NOMO-1 (cell line): ENCODE results near the gene PIP5K1C.

Experiments used
- DNase-seq, 2 experiments: peaks; one replicate each; lab custom pipeline; 2025; ENCODE audit not compliant: unreplicated experiment in 2 of 2; lab: John Stamatoyannopoulos, UW

Gene PIP5K1C

DNA sequence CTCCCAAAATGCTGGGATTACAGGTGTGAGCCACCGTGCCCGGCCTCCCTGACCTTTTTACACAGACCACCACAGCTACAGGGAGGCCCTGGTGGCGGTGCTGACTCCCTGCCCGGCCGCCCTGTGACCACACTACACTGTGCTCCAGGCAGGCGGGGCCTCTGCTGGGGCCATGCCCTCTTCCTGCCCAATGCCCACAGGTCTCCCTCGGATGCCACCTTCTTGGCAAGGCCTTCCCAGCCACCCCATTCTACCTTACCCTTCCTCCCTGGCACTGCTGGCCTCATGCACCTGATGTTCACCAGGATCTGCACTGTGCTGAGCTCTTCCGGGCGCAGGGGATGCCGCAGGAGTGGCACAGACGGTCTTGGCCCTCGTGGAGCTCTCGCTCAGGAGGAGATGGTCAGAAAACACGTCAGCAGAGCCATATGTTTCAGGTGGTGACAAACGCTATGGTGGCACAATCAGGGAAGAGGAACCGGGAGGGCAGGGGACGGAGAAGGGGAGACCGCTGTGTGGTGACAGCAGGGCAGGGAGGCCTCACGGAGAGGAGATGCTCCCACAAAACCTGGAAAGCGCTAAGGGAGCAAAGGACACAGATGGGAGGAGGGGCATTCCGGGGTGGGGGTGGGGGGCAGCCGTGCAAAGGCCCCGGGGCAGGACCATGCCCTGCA is 4.1 kb downstream of the PIP5K1C start:
- DNase-seq = no peak

DNA sequence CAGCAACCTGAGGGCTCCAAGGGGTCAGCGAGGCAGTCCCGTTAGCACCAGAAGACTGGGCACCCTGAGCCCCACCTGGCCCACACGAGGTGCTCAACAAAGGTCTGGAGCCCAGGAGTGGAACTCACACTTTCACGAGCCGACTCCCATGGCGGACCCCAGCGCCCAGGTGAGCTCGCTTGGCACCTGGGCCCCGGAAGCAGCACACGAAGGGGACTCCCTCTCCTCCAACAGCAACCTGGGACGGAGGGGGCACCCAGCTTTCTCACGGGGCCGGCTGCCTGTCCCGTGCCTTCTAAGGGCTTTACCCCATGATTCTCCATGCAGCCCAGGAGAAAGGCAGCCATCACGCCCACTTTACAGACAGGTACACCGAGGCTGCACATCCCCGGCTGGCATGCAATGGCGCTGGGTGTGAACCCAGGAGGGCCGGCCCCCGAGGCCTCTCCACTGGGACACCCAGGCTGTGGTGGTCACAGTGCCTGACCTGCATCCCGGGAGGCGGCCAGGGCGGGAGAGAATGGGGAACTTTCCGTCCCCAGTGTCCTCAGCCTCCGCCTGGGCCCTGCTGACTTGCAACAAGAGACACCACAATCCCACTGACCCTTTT is 5.0 kb downstream of the PIP5K1C start:
- no peak for DNase-seq

DNA sequence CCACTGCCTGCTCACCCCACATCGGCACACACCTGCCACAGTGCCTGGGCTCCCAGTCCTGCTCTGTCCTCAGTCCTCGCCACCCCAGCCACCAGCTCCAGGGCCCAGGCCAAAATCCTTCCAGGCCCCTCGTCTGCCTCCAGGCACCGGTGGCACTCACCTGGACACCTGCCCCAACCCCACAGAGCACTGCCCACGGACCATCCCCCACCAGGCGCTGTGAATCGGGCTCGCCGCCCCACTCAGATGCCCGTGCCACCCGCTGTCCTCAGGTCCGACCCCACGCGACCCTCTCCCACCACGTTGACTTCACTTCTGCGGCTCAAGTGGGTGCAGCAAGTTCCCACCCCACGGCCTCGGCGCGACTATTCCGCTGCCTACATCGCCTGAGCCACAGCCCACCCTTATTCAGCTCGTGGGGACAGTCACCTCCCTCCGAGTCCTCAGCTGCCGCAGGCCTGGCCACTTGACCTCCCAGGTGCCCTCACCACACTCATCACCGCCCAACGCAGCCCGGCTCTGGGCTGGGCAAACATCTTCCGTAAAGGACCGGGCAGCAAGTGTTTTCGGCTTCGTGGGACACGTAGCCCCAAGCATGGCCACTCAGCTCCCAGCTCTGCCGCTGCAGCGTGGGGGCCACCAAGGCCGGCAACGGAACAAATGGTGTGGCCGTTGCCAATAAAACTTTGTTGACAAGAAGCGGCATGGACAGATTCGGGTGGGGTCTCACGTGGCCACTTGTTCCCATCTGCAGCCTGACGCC is 5.7 kb downstream of the PIP5K1C start:
- no peak for DNase-seq

DNA sequence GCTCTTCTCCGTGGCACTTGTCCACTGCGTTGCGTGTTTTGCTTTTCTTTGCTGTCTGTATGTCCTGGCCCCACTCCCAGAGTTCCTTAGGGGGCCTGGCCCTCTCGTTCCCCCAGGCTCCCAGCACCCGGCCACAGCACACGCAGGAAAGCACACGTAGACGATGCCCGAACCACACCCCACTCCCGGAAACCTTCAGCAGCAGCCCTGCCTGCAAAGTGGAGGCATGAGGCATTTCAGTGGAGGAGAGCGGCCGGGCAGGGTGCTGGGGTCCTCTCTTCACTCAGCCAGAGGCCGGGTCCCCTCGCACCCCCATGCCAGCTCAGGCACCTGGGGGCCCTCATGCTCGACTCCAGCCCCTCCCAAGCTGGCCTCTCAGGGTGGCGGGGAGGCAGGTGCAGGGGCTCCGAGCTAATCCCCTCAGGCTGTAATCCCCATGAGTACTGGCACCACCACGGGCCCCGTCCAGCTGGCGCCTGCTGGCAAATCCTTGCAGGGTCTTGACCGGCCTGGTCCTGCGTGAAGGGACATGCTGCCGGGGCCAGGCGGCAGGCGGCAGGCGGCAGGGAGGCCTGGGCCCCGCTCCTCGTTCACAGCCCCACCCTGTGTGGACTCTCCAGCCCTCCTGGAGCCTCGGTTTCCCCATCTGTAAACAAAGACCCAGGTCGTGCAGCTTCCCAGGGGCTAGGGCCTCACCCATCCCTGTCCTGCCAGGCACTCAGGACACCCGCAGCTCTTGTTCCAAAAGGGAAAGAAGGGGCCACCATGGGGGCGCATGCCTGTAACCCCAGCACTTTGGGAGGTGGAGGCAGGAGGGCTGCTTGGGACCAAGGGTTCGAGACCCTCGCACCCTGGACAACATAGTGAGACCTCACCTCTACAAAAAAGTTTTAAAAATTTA is 7.0 kb downstream of the PIP5K1C start:
- DNase-seq = no peak

DNA sequence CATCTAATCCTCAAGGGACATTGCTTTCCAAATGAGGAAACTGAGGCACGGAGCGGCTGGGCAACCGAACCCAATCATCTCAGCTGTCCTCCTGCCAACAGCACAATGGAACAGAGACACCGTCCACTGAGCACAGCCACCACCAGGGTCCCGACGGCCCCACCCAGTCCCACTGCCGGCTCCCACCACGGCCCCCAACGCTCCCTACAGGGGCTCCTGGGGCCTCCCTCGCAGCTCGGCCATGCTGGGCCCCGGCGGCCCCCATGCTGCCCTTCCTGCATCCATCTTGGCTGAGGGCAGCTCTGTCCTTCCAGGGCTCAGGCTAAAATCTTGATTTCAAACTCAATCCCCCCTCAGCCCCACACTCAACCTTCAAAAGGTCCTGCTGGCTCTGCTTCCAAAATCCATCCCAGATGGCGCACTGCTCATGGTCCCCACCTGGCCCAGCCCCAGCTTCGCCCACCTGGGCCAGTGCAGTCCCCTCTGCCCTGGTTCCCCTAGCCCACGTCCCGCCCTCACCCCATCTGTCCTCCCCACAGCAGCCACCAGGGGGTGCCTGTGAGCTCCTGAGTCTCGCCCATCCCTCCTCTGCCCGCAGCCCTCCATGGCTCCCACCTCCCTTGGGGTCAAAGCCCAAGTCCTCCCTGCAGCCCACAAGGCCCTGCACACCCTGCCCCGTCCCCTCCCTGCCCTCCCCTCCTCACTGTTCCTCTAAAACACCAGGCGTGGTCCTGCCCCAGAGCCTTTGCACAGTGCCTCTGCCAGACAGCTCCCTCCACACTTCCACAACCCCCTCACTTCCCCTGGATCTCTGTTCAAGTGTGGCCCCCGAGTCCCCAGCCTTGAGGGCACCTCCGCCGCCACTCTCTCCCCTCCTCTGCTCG is 7.9 kb downstream of the PIP5K1C start:
- no peak for DNase-seq

- no peak for DNase-seq
These were observed 8.5 kb downstream of the PIP5K1C start for GRCh38 chr19:3691726-3692125.

DNA sequence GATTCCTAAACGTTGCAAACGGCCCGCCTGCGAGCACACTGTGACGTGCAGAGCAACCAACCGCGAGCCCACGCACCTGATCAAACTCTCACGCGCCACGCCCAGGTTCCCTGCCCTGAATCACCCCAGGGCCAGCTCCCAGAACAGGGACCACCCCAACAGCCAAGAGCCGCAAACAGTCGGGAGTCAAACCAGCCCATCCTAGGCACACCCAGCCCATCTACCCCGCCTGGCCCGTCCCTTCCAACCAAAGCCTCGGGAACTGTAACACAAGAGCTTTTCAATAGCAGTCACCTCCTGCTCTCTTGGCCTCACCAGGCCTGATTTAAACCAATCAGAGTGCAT is 8.9 kb downstream of the PIP5K1C start:
- DNase-seq = no peak

GRCh38 chr19:3690551-3691371 is 9.5 kb downstream of the PIP5K1C start:
- DNase-seq = no peak

DNA sequence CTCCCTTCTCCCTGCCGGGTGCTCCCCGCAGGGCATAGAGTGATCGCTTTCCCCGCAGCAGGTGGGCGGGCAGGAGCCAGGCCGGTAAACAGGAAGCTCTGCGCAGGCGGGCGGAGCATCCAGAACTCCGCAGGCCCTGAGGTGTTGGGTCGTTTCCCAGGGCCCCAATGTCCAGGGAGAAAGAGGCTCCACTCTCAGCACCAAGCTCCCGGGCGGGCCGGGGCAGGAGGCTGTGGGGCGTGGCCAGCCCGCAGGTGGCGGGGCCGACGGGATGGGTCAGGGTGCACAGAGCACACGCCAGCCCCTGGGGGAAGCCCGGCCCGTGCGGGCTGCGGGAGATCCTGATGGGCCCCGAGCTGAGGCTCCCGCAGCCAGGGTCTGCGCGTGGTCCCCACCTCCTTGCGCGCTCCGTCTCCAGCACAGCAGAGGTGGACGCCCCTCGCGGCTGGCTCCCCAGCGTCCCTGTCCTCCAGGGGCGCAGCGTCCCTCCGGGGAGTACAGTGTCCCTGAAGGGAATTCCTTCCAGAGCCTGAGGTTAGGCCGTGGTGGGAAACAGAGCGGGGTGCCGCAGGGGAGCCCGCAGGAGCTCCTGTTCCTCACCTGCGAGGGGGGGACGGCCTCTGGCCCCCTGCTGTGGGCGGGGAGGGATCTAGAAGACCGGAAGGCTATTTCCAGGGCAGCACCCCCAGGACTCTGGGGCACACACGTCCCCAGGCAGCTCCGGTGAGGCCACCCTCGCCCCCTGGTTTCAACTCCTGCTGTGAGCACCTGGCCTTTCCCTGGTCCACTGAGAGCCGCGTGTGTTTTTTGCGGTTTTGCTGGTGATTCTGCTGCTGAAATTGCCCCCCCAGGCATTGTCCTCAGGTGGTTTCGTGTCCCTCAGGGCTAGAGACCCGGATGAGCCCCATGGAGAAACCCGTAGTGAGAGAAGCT is 12.2 kb downstream of the PIP5K1C start:
- no peak for DNase-seq

GRCh38 chr19:3687393-3687773 is 12.9 kb downstream of the PIP5K1C start:
- no peak for DNase-seq

- no peak for DNase-seq
These were observed 15.4 kb downstream of the PIP5K1C start for GRCh38 chr19:3684817-3685410.

DNA sequence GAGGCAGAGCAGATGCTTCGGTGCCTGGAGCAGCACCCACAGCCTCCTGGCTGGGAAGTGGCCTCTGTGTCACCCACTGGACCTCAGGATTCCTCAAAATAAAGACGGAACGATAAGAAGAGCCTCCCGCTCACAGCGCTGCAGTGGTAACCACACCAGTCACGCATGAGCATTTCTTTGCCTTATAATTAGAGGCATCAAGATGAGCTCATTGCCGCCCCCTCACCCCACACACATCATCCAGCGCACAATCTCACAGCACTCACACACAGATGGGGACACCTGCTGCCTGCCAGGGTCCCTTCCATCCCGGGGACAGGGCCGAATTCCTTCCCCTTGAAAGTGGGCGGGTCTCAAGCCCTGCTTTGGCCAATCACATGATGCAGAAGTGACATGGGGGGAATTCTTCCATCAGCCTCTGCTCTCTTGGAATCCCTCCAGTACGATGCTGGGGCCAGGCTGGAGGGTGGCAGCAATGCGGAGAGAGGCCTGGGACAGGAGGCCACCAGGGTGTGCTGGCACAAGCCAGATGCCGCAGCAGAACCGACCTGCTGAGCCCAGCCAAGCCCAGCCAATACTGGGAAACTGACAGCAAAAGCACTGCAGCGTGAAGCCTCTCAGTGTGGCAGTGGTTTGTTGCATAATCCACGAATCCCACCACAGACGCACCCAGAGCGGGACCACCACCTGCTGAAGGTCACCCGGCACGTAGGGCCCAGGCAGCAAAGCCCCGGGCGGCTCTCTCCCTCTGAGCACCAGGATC is 16.0 kb downstream of the PIP5K1C start:
- DNase-seq = no peak

DNA sequence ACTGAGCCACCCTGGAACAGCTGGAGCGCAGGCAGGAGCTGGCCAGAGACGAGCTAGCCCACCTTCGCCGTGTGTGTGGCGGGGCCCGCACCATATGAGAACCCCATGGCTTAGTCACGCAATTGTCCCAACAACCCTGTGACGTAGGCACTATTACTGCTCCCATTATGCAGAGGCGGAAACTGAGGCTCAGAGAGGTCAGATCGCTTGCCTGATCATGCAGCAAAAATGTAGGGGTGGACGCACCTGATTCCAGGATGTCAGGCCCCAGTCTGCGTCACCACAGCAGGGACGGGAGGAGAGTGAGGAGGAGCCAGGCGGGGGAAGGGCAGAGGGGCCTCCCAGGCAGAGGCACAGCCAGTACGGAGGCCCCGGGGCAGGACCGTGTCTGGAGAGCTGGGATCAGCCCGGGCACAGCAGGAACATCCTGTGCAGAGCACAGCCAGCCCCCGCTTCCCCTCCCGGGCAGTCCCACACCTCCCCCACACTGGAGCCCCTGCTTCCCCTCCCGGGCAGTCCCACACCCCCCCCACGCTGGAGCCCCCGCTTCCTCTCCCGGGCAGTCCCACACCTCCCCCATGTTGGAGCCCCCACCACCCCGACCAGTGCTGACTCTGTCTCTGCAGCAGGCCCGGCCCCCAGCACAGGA is 16.7 kb downstream of the PIP5K1C start:
- DNase-seq = no peak

GRCh38 chr19:3682741-3683404 is 17.4 kb downstream of the PIP5K1C start:
- DNase-seq = no peak

- no peak for DNase-seq
These were observed 18.0 kb downstream of the PIP5K1C start for GRCh38 chr19:3682286-3682685.

DNA sequence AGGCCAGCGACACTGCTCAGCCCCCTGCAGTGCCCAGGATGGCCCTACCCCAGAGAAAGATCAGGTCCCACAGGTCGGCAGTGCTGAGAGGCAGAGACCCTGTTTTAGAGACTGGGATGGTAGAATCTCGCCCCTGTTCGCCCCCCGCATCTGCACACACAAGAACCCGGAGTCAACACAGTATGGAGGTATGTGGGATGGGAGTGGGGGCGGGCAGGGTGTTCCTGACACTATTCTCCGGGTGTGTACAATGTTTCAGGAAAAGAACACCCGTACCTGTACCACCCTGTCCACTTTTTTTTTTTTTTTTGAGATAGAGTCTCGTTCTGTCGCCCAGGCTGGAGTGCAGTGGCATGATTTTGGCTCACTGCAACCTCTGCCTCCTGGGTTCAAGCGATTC is 19.3 kb downstream of the PIP5K1C start:
- no peak for DNase-seq
